Sciatic nerve (tissue), 2 donors: ENCODE data around the gene PCCA. TPM values are rescaled to one million over a fixed set of nuclear protein-coding genes. Genes with fewer than 3 reads are reported as not detected.

Source experiments
- ATAC-seq: fragments of 200-7000 bp; cut with Tn5 transposase; one replicate; pipeline ENCODE4 v1.9.1; 2020; ENCODE audit warnings: mild to moderate bottlenecking, moderate library complexity
- DNase-seq: peaks from one replicate; pipeline ENCODE4 v3.0.0-alpha.2; 2020; ENCODE audit warnings: low spot score
- intact Hi-C: fragments of 100-400 bp; cut with DNase I; formaldehyde crosslinking; loops from one replicate; pipeline ENCODE4 v1.14.2; 2022
- total RNA-seq: library from RNA; stranded (reverse); fragmentation: NEBNext Ultra II Directional; extraction: Animal tissue kit (Norgen Biotek cat#: 25700); gene quantifications from one replicate; pipeline ENCODE4 v1.2.1, GENCODE V29; 2021
- donor health status: DM: no; HTN: no; CAD: no.
- donor health status: DM: no; HTN: no; CAD: no.

Gene PCCA
- total RNA-seq, 1 donor from 2014 or later = 34.8 TPM

GRCh38 chr13:100423375-100423774 lies 334.5 kb downstream of the PCCA start:
- ATAC-seq (no peak), DNase-seq (no peak)
- intact Hi-C loops = no loop called here

- no peak for ATAC-seq
- intact Hi-C loops = no loop called here
- no peak for DNase-seq
Observed at GRCh38 chr13:100428986-100429385, 340.1 kb downstream of the PCCA start.

GRCh38 chr13:100432611-100433010 lies 343.7 kb downstream of the PCCA start:
- intact Hi-C loops = no loop called here
- DNase-seq (no peak), ATAC-seq (no peak)

GRCh38 chr13:100433475-100433874 lies 344.6 kb downstream of the PCCA start:
- intact Hi-C loops = no loop called here
- no peak for DNase-seq
- no peak for ATAC-seq

GRCh38 chr13:100434010-100434763 lies 345.3 kb downstream of the PCCA start:
- DNase-seq (no peak), ATAC-seq (no peak)
- intact Hi-C loops = no loop called here

GRCh38 chr13:100436099-100436498 lies 347.2 kb downstream of the PCCA start:
- DNase-seq (no peak), ATAC-seq (no peak)
- intact Hi-C loops = no loop called here

GRCh38 chr13:100438059-100438788 lies 349.3 kb downstream of the PCCA start:
- intact Hi-C loops = no loop called here
- ATAC-seq = no peak
- no peak for DNase-seq

GRCh38 chr13:100439247-100439970 lies 350.5 kb downstream of the PCCA start:
- no peak for DNase-seq
- ATAC-seq = no peak
- intact Hi-C loops = no loop called here

- DNase-seq (no peak), ATAC-seq (no peak)
- intact Hi-C loops = no loop called here
Observed at GRCh38 chr13:100440751-100441425, 352.0 kb downstream of the PCCA start.

GRCh38 chr13:100442095-100442832 lies 353.4 kb downstream of the PCCA start:
- intact Hi-C loops = no loop called here
- DNase-seq = no peak
- no peak for ATAC-seq

GRCh38 chr13:100443278-100443997 lies 354.5 kb downstream of the PCCA start:
- DNase-seq = no peak
- intact Hi-C loops = no loop called here
- no peak for ATAC-seq

- intact Hi-C loops = no loop called here
- no peak for ATAC-seq
- no peak for DNase-seq
Observed at GRCh38 chr13:100443998-100444328, 355.1 kb downstream of the PCCA start.

- DNase-seq = no peak
- intact Hi-C loops = no loop called here
- ATAC-seq = no peak
Observed at GRCh38 chr13:100447831-100448230, 358.9 kb downstream of the PCCA start.

- DNase-seq = no peak
- no peak for ATAC-seq
Observed at GRCh38 chr13:100451923-100452322, 363.0 kb downstream of the PCCA start.

GRCh38 chr13:100454876-100455275 lies 366.0 kb downstream of the PCCA start:
- ATAC-seq = no peak
- intact Hi-C loops = no loop called here

More at GRCh38 chr13:100451923-100452322, 363.0 kb downstream of the PCCA start:
- intact Hi-C loops = no loop called here

GRCh38 chr13:100458673-100459072 lies 369.8 kb downstream of the PCCA start:
- intact Hi-C loops = no loop called here
- no peak for DNase-seq
- ATAC-seq = no peak

More at GRCh38 chr13:100454876-100455275, 366.0 kb downstream of the PCCA start:
- no peak for DNase-seq

GRCh38 chr13:100459747-100460146 lies 370.9 kb downstream of the PCCA start:
- intact Hi-C loops = no loop called here

GRCh38 chr13:100460266-100460665 lies 371.4 kb downstream of the PCCA start:
- ATAC-seq = no peak

More at GRCh38 chr13:100459747-100460146, 370.9 kb downstream of the PCCA start:
- DNase-seq = no peak
- no peak for ATAC-seq

More at GRCh38 chr13:100460266-100460665, 371.4 kb downstream of the PCCA start:
- intact Hi-C loops = no loop called here
- no peak for DNase-seq
